ENCODE measurements around the gene TXNDC12. TPM values are rescaled to one million over a fixed set of nuclear protein-coding genes. Genes with fewer than 3 reads are reported as not detected.

TXNDC12 gene
- polyA plus RNA-seq, 1 donor from 2014 or later = 75.4 TPM

- Mint-ChIP-seq H3K27ac (peak within 1 kb of the TSS in 1 of 3 donors; percentile 93), H3K4me1 (peaks cover 4 to 10% (median 5%) of the 10 kb centered on the region in 3 donors), H3K27me3 (peaks cover 30% of the 10 kb centered on the region), H3K36me3 (peaks cover 6% of the 10 kb centered on the region), H3K4me3 (peak within 1 kb of the TSS; percentile 16 to 93 (median 78)), H3K9me3 (no peaks in the 10 kb centered on the region)
Observed at GRCh38 chr1:51990478-51990965, 64.5 kb downstream of the TXNDC12 start, which contains the start of gene RAB3B. Gene RAB3B (minus strand): TSS chr1:51990700. CDS start chr1:51977117, 13,583 bp downstream.

- Mint-ChIP-seq H3K36me3 (peaks cover 6% of the 10 kb centered on the region), H3K9me3 (no peaks in the 10 kb centered on the region), H3K4me1 (peaks cover 4 to 15% (median 5%) of the 10 kb centered on the region in 3 donors), H3K27ac (no peak overlapping the region), H3K27me3 (peaks cover 30% of the 10 kb centered on the region), H3K4me3 (peak overlapping the region in 2 of 4 donors; percentile 86 to 93)
Observed at GRCh38 chr1:51989582-51990477, 65.2 kb downstream of the TXNDC12 start.

- H3K36me3 Mint-ChIP-seq = peaks cover 6% of the 10 kb centered on the region
- H3K4me1 Mint-ChIP-seq = peaks cover 4 to 15% (median 5%) of the 10 kb centered on the region in 3 donors
- H3K27me3 Mint-ChIP-seq = peaks cover 21% of the 10 kb centered on the region
- H3K9me3 Mint-ChIP-seq = no peaks in the 10 kb centered on the region
- peak overlapping the region in 1 of 3 donors; percentile 39 for H3K27ac Mint-ChIP-seq
- peak overlapping the region in 1 of 4 donors; percentile 41 for H3K4me3 Mint-ChIP-seq
Observed at GRCh38 chr1:51988254-51988653, 66.7 kb downstream of the TXNDC12 start.

GRCh38 chr1:51986718-51987117, 68.3 kb downstream of the TXNDC12 start:
- peak overlapping the region in 1 of 3 donors; percentile 90 for H3K27ac Mint-ChIP-seq
- H3K4me1 Mint-ChIP-seq = peaks cover 2 to 15% (median 5%) of the 10 kb centered on the region in 3 donors
- peaks cover 7% of the 10 kb centered on the region for H3K27me3 Mint-ChIP-seq
- H3K4me3 Mint-ChIP-seq = no peak overlapping the region
- H3K36me3 Mint-ChIP-seq = peaks cover 2% of the 10 kb centered on the region
- no peaks in the 10 kb centered on the region for H3K9me3 Mint-ChIP-seq

- Mint-ChIP-seq H3K36me3 (no peaks in the 10 kb centered on the region), H3K4me1 (peaks cover 0 to 7% (median 0%) of the 10 kb centered on the region in 3 donors)
Observed at GRCh38 chr1:51982161-51982560, 72.8 kb downstream of the TXNDC12 start.

GRCh38 chr1:51981555-51981954, 73.4 kb downstream of the TXNDC12 start:
- H3K27ac Mint-ChIP-seq = no peak overlapping the region
- H3K36me3 Mint-ChIP-seq = no peaks in the 10 kb centered on the region
- peaks cover 0 to 7% (median 0%) of the 10 kb centered on the region in 3 donors for H3K4me1 Mint-ChIP-seq
- H3K27me3 Mint-ChIP-seq = no peaks in the 10 kb centered on the region
- no peaks in the 10 kb centered on the region for H3K9me3 Mint-ChIP-seq
- no peak overlapping the region for H3K4me3 Mint-ChIP-seq

More at GRCh38 chr1:51982161-51982560, 72.8 kb downstream of the TXNDC12 start:
- no peaks in the 10 kb centered on the region for H3K27me3 Mint-ChIP-seq
- no peak overlapping the region for H3K4me3 Mint-ChIP-seq
- H3K9me3 Mint-ChIP-seq = no peaks in the 10 kb centered on the region
- H3K27ac Mint-ChIP-seq = no peak overlapping the region

GRCh38 chr1:51978099-51978498, 76.9 kb downstream of the TXNDC12 start:
- Mint-ChIP-seq H3K9me3 (no peaks in the 10 kb centered on the region), H3K4me1 (peaks cover 0 to 2% (median 0%) of the 10 kb centered on the region in 3 donors), H3K4me3 (no peak overlapping the region), H3K27ac (no peak overlapping the region), H3K27me3 (no peaks in the 10 kb centered on the region), H3K36me3 (no peaks in the 10 kb centered on the region)

- no peak overlapping the region for H3K4me3 Mint-ChIP-seq
- H3K36me3 Mint-ChIP-seq = no peaks in the 10 kb centered on the region
- H3K4me1 Mint-ChIP-seq = peaks cover 0 to 2% (median 0%) of the 10 kb centered on the region in 3 donors
- H3K27me3 Mint-ChIP-seq = no peaks in the 10 kb centered on the region
- no peaks in the 10 kb centered on the region for H3K9me3 Mint-ChIP-seq
- no peak overlapping the region for H3K27ac Mint-ChIP-seq
Observed at GRCh38 chr1:51976846-51977602, 78.0 kb downstream of the TXNDC12 start.

- Mint-ChIP-seq H3K4me1 (peaks cover 0 to 2% (median 0%) of the 10 kb centered on the region in 3 donors), H3K4me3 (no peak overlapping the region), H3K36me3 (peaks cover 2% of the 10 kb centered on the region), H3K9me3 (no peaks in the 10 kb centered on the region), H3K27ac (no peak overlapping the region), H3K27me3 (peaks cover 2% of the 10 kb centered on the region)
Observed at GRCh38 chr1:51973587-51974474, 81.2 kb downstream of the TXNDC12 start.

Other genes starting within 250 kb of the TXNDC12 start
- gene NRDC, start 176.5 kb downstream of the TXNDC12 start, polyA plus RNA-seq = 74.7 TPM
- gene RAB3B, start 64.5 kb downstream of the TXNDC12 start, polyA plus RNA-seq = not detected
- gene KTI12, start 21.4 kb downstream of the TXNDC12 start, polyA plus RNA-seq = 34.3 TPM
- gene BTF3L4, start 1.1 kb upstream of the TXNDC12 start, polyA plus RNA-seq = 60.1 TPM
- 0.78 TPM for gene ZFYVE9, start 86.9 kb upstream of the TXNDC12 start, polyA plus RNA-seq